ENCODE data around the gene GNGT2.

GNGT2 gene

DNA sequence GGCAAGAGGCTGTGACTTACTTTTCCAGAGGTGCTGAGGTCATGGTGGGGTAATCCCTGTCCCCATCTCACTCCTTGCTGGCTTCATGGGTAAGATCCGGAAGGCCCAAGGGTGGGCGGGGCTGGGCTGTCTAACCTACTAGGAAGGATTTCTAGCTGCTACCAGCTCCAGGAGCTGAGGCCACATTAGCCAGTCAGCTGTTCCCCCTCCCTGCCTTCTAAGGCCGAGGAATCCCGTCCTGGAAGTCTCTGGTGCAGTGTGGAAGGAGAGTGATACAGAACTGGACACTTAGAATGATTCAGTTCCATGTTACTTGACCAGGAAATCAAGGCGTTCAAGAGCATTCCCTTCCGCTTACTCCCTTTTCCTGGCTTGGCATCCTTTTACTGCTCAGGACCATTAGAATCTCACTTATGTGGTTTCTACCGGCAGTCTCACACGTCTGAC, 8.9 kb downstream of the GNGT2 start:
- TF ChIP-seq TAF1 (IDR thresholded peaks at IDR 0.05; ENCODE audit: low read depth) (no peak), EP300 (IDR thresholded peaks at IDR 0.05; ENCODE audit: borderline replicate concordance) (no peak), TEAD4 (IDR thresholded peaks at IDR 0.05) (no peak), CREB1 (IDR thresholded peaks at IDR 0.05; ENCODE audit: low read depth) (no peak), NFIC (IDR thresholded peaks at IDR 0.05) (no peak), RAD21 (IDR thresholded peaks at IDR 0.05; ENCODE audit: low read depth) (no peak), FOXM1 (IDR thresholded peaks at IDR 0.05; ENCODE audit: borderline replicate concordance, low read depth) (no peak), CEBPB (IDR thresholded peaks at IDR 0.05) (no peak), YY1 (IDR thresholded peaks at IDR 0.05; ENCODE audit: low read depth) (no peak), TCF12 (IDR thresholded peaks at IDR 0.05; ENCODE audit: low read depth) (no peak)
- TF ChIP-seq, protein P1, sequence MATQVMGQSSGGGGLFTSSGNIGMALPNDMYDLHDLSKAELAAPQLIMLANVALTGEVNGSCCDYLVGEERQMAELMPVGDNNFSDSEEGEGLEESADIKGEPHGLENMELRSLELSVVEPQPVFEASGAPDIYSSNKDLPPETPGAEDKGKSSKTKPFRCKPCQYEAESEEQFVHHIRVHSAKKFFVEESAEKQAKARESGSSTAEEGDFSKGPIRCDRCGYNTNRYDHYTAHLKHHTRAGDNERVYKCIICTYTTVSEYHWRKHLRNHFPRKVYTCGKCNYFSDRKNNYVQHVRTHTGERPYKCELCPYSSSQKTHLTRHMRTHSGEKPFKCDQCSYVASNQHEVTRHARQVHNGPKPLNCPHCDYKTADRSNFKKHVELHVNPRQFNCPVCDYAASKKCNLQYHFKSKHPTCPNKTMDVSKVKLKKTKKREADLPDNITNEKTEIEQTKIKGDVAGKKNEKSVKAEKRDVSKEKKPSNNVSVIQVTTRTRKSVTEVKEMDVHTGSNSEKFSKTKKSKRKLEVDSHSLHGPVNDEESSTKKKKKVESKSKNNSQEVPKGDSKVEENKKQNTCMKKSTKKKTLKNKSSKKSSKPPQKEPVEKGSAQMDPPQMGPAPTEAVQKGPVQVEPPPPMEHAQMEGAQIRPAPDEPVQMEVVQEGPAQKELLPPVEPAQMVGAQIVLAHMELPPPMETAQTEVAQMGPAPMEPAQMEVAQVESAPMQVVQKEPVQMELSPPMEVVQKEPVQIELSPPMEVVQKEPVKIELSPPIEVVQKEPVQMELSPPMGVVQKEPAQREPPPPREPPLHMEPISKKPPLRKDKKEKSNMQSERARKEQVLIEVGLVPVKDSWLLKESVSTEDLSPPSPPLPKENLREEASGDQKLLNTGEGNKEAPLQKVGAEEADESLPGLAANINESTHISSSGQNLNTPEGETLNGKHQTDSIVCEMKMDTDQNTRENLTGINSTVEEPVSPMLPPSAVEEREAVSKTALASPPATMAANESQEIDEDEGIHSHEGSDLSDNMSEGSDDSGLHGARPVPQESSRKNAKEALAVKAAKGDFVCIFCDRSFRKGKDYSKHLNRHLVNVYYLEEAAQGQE (IDR thresholded peaks at IDR 0.05; ENCODE audit: low read depth), result no peak
- TF ChIP-seq, protein P2, sequence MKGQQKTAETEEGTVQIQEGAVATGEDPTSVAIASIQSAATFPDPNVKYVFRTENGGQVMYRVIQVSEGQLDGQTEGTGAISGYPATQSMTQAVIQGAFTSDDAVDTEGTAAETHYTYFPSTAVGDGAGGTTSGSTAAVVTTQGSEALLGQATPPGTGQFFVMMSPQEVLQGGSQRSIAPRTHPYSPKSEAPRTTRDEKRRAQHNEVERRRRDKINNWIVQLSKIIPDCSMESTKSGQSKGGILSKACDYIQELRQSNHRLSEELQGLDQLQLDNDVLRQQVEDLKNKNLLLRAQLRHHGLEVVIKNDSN (IDR thresholded peaks at IDR 0.05), result no peak

DNA sequence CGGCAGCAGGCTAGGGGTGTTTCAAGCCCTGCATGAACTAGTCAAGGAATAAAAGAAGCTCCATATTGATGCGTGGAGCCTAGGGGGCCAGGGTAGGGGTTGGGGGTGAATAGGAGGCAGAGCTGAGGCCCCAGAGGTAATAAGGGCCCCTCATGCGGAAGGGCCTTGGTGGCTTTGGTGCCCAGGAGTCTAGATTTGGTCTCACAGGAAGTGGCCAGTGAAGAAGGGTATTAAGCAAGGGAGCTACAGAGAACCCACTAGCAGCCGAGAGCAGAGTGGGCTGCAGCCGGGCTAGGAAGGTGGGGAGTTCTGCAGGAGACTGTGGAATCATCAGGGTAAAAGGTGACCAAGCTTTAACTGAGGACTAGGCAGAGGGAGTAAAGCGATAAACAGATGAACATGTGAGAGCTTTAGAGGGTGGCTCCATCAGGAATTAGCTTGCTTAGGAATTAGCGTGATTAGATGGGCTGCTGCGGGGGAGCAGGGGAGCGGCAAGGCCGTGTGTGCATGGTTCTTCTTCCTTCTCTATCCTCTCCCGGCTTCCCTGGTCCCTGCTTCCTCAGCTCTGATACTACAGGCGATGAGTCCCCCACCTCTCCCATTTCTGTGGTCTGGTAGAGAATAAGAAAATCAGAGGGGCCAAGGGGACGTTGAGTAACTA, 9.8 kb downstream of the GNGT2 start:
- TF ChIP-seq ZBTB7A (IDR thresholded peaks at IDR 0.05; ENCODE audit: low read depth) (no peak), NFIC (IDR thresholded peaks at IDR 0.05) (no peak), TAF1 (IDR thresholded peaks at IDR 0.05; ENCODE audit: low read depth) (no peak), YY1 (IDR thresholded peaks at IDR 0.05; ENCODE audit: low read depth) (no peak), EP300 (IDR thresholded peaks at IDR 0.05; ENCODE audit: borderline replicate concordance) (no peak)
- TF ChIP-seq, protein P3, sequence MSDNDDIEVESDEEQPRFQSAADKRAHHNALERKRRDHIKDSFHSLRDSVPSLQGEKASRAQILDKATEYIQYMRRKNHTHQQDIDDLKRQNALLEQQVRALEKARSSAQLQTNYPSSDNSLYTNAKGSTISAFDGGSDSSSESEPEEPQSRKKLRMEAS (IDR thresholded peaks at IDR 0.05), result no peak

DNA sequence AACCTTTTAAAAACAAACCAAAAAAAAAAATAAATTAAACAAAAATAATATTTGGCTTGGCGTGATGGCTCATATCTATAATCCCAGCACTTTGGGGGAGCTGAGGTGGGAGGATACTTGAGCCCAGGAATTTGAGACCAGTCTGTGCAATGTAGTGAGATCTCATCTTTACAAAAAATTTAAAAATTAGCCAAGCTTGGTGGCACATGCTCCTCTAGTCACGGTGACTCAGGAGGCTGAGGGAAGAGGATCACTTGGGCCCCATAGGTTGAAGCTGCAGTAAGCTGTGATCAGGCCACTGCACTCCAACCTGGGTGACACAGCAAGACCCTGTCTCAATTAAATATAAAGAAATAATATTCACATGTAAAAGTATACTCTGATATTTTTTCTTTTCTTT, 12.2 kb downstream of the GNGT2 start:
- TF ChIP-seq TAF1 (IDR thresholded peaks at IDR 0.05; ENCODE audit: low read depth), result no peak
- no peak for TF ChIP-seq FOXM1 (IDR thresholded peaks at IDR 0.05; ENCODE audit: borderline replicate concordance, low read depth)
- TF ChIP-seq, protein P3 (IDR thresholded peaks at IDR 0.05), result no peak
- no peak for TF ChIP-seq EGR1 (IDR thresholded peaks at IDR 0.05)
- TF ChIP-seq CREB1 (IDR thresholded peaks at IDR 0.05; ENCODE audit: low read depth), result no peak
- no peak for TF ChIP-seq TCF12 (IDR thresholded peaks at IDR 0.05; ENCODE audit: low read depth)
- TF ChIP-seq YY1 (IDR thresholded peaks at IDR 0.05; ENCODE audit: low read depth), result no peak
- no peak for TF ChIP-seq NFIC (IDR thresholded peaks at IDR 0.05)
- TF ChIP-seq, protein P2 (IDR thresholded peaks at IDR 0.05), result no peak
- TF ChIP-seq EP300 (IDR thresholded peaks at IDR 0.05; ENCODE audit: borderline replicate concordance), result no peak
- TF ChIP-seq CEBPB (IDR thresholded peaks at IDR 0.05), result no peak

DNA sequence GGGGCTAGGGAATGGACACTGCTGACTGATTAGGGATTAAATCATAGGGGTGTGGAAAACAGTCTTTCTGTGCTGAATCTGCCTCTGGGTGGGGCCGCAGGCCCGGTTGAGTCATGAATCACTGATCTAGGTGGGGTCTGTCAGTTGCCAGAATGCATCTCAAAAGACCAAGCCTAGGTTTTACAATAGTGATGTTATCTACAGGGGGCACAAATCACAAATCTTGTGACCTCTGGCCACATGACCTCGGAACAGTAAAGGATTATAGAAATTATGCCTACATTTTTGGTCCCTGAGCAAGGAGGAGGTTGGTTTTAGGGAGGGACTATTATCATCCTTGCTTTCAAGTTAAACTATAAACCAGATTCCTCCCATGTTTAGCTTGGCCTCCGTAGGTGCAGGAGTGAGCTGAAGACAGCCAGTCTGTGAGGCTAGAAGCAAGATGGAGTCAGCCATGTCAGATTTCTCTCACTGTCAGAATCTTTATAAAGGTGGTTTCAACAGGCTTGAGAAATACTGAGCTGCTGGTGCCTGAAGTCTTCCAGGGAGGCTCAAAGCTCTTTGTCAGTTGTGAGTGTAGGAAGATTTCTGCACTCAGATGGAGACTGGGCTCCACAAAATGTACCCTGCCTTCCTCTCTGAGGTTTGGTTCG, 12.9 kb downstream of the GNGT2 start:
- TF ChIP-seq CREB1 (IDR thresholded peaks at IDR 0.05; ENCODE audit: low read depth), result no peak
- no peak for TF ChIP-seq FOXM1 (IDR thresholded peaks at IDR 0.05; ENCODE audit: borderline replicate concordance, low read depth)
- no peak for TF ChIP-seq NFIC (IDR thresholded peaks at IDR 0.05)
- TF ChIP-seq, protein P1 (IDR thresholded peaks at IDR 0.05; ENCODE audit: low read depth), result no peak
- no peak for TF ChIP-seq CEBPB (IDR thresholded peaks at IDR 0.05)
- TF ChIP-seq YY1 (IDR thresholded peaks at IDR 0.05; ENCODE audit: low read depth), result no peak
- TF ChIP-seq TAF1 (IDR thresholded peaks at IDR 0.05; ENCODE audit: low read depth), result no peak
- TF ChIP-seq EGR1 (IDR thresholded peaks at IDR 0.05), result no peak
- TF ChIP-seq, protein P3 (IDR thresholded peaks at IDR 0.05), result no peak
- TF ChIP-seq, protein P2 (IDR thresholded peaks at IDR 0.05), result no peak
- TF ChIP-seq EP300 (IDR thresholded peaks at IDR 0.05; ENCODE audit: borderline replicate concordance), result no peak
- no peak for TF ChIP-seq TCF12 (IDR thresholded peaks at IDR 0.05; ENCODE audit: low read depth)
- TF ChIP-seq TEAD4 (IDR thresholded peaks at IDR 0.05), result no peak
- no peak for TF ChIP-seq ZBTB7A (IDR thresholded peaks at IDR 0.05; ENCODE audit: low read depth)
- no peak for TF ChIP-seq RAD21 (IDR thresholded peaks at IDR 0.05; ENCODE audit: low read depth)

DNA sequence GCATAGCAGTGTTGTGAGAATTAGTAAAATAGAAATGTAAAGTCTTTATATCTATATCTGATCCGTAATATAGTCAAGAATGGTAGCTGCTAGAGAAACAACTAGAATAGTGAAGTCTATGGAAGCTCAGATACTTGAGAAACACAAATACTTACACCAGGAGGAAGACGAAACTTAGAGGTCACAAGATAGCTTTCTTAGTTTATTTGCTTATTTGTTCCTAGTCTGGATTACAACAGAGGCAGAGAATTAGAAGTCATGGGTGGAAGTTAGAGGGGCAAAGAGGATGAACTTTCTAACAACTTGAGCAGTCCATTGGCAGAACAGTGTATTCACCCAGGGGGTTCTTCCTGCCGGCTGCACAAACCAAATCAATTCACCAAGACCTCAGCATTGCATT, 13.9 kb downstream of the GNGT2 start:
- TF ChIP-seq EGR1 (IDR thresholded peaks at IDR 0.05) (no peak), TAF1 (IDR thresholded peaks at IDR 0.05; ENCODE audit: low read depth) (no peak), CREB1 (IDR thresholded peaks at IDR 0.05; ENCODE audit: low read depth) (no peak), CEBPB (IDR thresholded peaks at IDR 0.05) (no peak), RAD21 (IDR thresholded peaks at IDR 0.05; ENCODE audit: low read depth) (no peak), EP300 (IDR thresholded peaks at IDR 0.05; ENCODE audit: borderline replicate concordance) (no peak), TCF12 (IDR thresholded peaks at IDR 0.05; ENCODE audit: low read depth) (no peak), FOXM1 (IDR thresholded peaks at IDR 0.05; ENCODE audit: borderline replicate concordance, low read depth) (no peak)
- TF ChIP-seq, protein P1 (IDR thresholded peaks at IDR 0.05; ENCODE audit: low read depth), result no peak
- TF ChIP-seq, protein P3 (IDR thresholded peaks at IDR 0.05), result no peak
- TF ChIP-seq, protein P2 (IDR thresholded peaks at IDR 0.05), result no peak
